KG1 (cell line): Measurements from ENCODE around the gene FAM219A.
"Not testable (repeated sequence)": the region's sequence is repeated elsewhere in the genome, so short reads cannot be mapped to it uniquely, and the experiment has no call there.

Experiments
- DNase-seq: peaks from one replicate; lab custom pipeline; 2025; lab: John Stamatoyannopoulos, UW

FAM219A gene

GRCh38 chr9:34442770-34443169 is 15.6 kb downstream of the FAM219A start:
- no peak for DNase-seq

GRCh38 chr9:34440017-34440416 is 18.4 kb downstream of the FAM219A start:
- DNase-seq, result no peak

- not testable (repeated sequence) for DNase-seq
Observed at GRCh38 chr9:34438465-34438864, 19.9 kb downstream of the FAM219A start.

GRCh38 chr9:34437926-34438307 is 20.5 kb downstream of the FAM219A start:
- not testable (repeated sequence) for DNase-seq

- peak; percentile 35 for DNase-seq
Observed at GRCh38 chr9:34437006-34437925, 21.1 kb downstream of the FAM219A start.

GRCh38 chr9:34431667-34432066 is 26.7 kb downstream of the FAM219A start:
- DNase-seq, result no peak

GRCh38 chr9:34430843-34431437 is 27.4 kb downstream of the FAM219A start:
- DNase-seq, result no peak

GRCh38 chr9:34428325-34428958 is 29.9 kb downstream of the FAM219A start:
- no peak for DNase-seq

- no peak for DNase-seq
Observed at GRCh38 chr9:34426347-34427074, 31.9 kb downstream of the FAM219A start.

GRCh38 chr9:34419716-34420504 is 38.5 kb downstream of the FAM219A start:
- no peak for DNase-seq

- no peak for DNase-seq
Observed at GRCh38 chr9:34417734-34418133, 40.6 kb downstream of the FAM219A start.

- peak; percentile 24 for DNase-seq
Observed at GRCh38 chr9:34413231-34413852, 45.0 kb downstream of the FAM219A start.

GRCh38 chr9:34412336-34412735 is 46.0 kb downstream of the FAM219A start:
- no peak for DNase-seq

- DNase-seq, result no peak
Observed at GRCh38 chr9:34409154-34409553, 49.2 kb downstream of the FAM219A start.

- DNase-seq, result no peak
Observed at GRCh38 chr9:34408173-34408572, 50.2 kb downstream of the FAM219A start.

- no peak for DNase-seq
Observed at GRCh38 chr9:34406219-34406618, 52.2 kb downstream of the FAM219A start.

GRCh38 chr9:34405719-34406118 is 52.7 kb downstream of the FAM219A start:
- DNase-seq, result no peak

GRCh38 chr9:34403554-34404380 is 54.6 kb downstream of the FAM219A start:
- peak; percentile 23 for DNase-seq

GRCh38 chr9:34400686-34401602 is 57.4 kb downstream of the FAM219A start:
- no peak for DNase-seq
